Measurements from ENCODE around the gene IL27RA. TPM values are rescaled to one million over a fixed set of nuclear protein-coding genes. Genes with fewer than 3 reads are reported as not detected.

Gene IL27RA
- total RNA-seq: 100 to 1,000 TPM in 1 of 3 donors, 10 to 100 TPM in 2; 91.2 to 102 (median 94.0) TPM

DNA sequence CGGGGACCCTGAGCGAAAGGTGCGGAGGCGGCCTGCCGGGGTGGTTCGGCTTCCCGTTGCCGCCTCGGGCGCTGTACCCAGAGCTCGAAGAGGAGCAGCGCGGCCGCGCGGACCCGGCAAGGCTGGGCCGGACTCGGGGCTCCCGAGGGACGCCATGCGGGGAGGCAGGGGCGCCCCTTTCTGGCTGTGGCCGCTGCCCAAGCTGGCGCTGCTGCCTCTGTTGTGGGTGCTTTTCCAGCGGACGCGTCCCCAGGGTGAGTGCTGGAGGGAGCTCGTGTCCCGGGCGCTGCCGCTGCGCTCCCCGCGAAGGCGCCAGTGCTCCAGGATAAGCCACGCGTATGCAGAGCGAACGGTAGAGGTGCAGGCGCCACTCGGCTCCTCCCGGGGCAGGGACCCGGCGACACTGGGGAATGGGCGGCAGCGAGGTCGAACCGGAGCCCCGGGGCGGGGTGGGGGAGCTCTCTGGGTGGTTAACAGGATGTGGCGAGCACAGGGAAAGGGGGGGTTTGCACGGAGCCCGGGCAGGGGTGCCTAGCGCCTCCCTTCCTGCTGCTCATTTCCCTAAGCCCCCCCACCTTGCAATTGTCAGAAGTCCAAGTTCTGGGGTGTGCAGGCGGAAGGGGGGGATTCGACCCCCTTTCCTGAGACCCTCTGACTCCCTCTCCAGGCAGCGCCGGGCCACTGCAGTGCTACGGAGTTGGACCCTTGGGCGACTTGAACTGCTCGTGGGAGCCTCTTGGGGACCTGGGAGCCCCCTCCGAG is at the start of gene IL27RA:
IL27RA (plus strand) TSS at position 44 of the 762 bp plus-strand sequence; CDS start at position 155, 111 bp downstream.
- Mint-ChIP-seq H3K36me3 (ENCODE audit: insufficient read depth) (peaks cover 5% of the 10 kb centered on the region), H3K27me3 (ENCODE audit: low read depth) (no peaks in the 10 kb centered on the region), H3K4me1 (ENCODE audit: low read depth) (peaks cover 31% of the 10 kb centered on the region), H3K9me3 (no peaks in the 10 kb centered on the region), H3K4me3 (peak within 1 kb of the TSS; percentile 93)
- DNase-seq: peak; percentile 66
- ATAC-seq: peak; percentile 79 to 84

DNA sequence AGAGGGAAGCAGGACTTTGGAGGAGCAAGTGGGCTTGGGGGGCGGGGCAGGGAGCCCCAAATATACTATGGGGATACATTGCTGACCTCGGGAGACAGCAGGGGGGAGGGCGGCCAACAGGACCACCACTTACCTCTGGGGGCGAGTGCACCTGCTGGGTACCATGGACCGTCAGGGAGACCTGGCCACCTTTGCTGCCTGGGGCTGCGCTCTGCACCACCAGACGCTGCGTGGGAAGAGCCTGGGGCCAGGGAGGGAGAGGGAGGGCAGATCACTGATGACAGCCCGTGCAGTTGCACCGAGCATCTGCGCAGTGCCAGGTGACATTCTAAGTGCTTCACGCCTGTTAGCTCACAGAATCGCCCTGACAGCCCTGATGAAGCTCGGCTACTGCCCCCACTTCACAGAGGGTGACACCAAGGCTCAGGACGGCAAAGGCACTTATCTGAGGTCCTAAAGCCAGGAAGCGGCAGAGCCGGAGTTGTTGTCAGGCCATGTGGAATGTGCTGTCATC is 49.5 kb upstream of the IL27RA start:
- H3K4me1 Mint-ChIP-seq (ENCODE audit: low read depth): peaks cover 48% of the 10 kb centered on the region
- DNase-seq (no peak), ATAC-seq (no peak)

DNA sequence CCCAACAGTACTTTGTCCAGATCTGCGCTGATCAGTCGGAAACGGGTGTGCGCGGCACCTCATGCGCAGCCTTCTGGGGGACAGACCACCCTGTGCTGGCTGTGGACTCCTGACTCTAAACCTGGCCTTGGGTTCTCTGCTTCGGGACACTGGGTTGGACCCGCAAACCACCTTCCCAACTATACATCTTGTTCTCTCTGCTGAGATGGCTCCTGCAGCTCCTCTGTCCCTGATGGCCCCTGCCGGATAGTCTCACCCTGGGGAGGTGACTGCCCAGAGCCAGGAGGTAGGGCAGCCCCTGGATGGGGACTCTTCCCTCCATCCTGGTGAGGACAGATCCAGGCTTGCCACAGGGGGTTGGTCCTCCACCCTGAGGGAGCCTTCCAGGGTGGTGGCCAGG is 48.8 kb upstream of the IL27RA start:
- Mint-ChIP-seq H3K27me3 (ENCODE audit: low read depth) (no peaks in the 10 kb centered on the region), H3K4me1 (ENCODE audit: low read depth) (peaks cover 56% of the 10 kb centered on the region), H3K9me3 (no peaks in the 10 kb centered on the region), H3K36me3 (ENCODE audit: insufficient read depth) (no peaks in the 10 kb centered on the region), H3K4me3 (no peak overlapping the region)
- ATAC-seq: no peak
- no peak for DNase-seq

More for the DNA sequence above, 49.5 kb upstream of the IL27RA start:
- H3K9me3 Mint-ChIP-seq: no peaks in the 10 kb centered on the region
- no peak overlapping the region for H3K4me3 Mint-ChIP-seq
- no peaks in the 10 kb centered on the region for H3K27me3 Mint-ChIP-seq (ENCODE audit: low read depth)
- no peaks in the 10 kb centered on the region for H3K36me3 Mint-ChIP-seq (ENCODE audit: insufficient read depth)

DNA sequence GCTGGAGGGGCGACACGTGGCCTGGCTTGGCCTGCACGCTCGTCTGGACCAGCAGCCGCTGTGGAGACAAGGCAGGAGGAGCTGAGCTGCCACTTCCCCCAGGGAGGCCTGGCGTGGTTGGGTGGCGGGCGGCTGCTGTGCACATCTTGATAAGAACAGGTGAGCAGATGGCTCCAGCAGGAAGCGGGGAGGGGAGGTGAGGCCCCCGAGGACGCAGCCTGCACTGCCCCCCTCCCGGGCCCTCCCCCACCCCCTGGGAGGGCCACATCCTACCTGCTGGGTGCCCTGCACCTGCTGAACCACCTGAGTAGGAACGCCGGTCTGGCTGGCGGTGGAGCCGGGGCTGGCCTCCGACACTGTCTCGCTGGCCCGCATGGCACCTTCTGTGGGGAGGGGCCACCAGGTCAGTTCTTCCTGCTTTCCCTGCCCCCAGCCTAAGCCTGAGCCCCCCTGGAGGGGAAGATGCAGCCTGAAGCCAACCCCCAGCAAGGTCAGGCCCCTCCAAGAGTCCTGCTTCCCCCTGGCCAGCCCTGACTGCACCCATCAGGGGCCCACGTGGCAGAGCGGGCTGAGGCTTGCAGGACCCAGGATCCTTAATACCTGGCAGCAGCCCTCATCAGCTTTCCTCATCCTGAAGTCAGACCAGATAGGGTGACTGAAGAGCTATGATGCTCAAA is 48.2 kb upstream of the IL27RA start:
- H3K4me1 Mint-ChIP-seq (ENCODE audit: low read depth): peaks cover 61% of the 10 kb centered on the region
- H3K36me3 Mint-ChIP-seq (ENCODE audit: insufficient read depth): no peaks in the 10 kb centered on the region
- ATAC-seq (no peak), DNase-seq (peak; percentile 31)
- no peaks in the 10 kb centered on the region for H3K27me3 Mint-ChIP-seq (ENCODE audit: low read depth)
- H3K9me3 Mint-ChIP-seq: no peaks in the 10 kb centered on the region
- H3K4me3 Mint-ChIP-seq: no peak overlapping the region

DNA sequence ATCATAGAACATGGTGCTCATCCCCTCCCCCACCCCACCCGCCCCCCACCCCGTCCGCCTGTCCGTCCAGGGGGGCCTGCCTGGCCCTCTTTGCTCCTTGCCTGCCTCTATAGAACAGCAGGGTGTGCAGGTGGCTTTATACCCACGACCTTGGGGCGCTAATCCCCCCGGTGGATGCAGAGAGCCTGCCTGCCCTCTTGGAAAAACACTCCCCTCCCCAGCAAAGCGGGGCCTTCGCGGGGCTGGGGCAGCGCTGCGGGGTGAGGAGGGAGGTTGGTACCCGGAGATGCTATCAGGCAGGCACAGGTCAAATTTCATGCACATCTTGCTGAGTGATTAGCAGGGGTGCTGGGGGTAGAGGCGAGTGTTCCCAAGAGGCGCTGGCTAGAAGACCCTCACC is 47.4 kb upstream of the IL27RA start:
- no peaks in the 10 kb centered on the region for H3K9me3 Mint-ChIP-seq
- H3K4me3 Mint-ChIP-seq: no peak overlapping the region
- peaks cover 69% of the 10 kb centered on the region for H3K4me1 Mint-ChIP-seq (ENCODE audit: low read depth)
- DNase-seq (no peak), ATAC-seq (no peak)
- peaks cover 4% of the 10 kb centered on the region for H3K36me3 Mint-ChIP-seq (ENCODE audit: insufficient read depth)
- no peaks in the 10 kb centered on the region for H3K27me3 Mint-ChIP-seq (ENCODE audit: low read depth)

DNA sequence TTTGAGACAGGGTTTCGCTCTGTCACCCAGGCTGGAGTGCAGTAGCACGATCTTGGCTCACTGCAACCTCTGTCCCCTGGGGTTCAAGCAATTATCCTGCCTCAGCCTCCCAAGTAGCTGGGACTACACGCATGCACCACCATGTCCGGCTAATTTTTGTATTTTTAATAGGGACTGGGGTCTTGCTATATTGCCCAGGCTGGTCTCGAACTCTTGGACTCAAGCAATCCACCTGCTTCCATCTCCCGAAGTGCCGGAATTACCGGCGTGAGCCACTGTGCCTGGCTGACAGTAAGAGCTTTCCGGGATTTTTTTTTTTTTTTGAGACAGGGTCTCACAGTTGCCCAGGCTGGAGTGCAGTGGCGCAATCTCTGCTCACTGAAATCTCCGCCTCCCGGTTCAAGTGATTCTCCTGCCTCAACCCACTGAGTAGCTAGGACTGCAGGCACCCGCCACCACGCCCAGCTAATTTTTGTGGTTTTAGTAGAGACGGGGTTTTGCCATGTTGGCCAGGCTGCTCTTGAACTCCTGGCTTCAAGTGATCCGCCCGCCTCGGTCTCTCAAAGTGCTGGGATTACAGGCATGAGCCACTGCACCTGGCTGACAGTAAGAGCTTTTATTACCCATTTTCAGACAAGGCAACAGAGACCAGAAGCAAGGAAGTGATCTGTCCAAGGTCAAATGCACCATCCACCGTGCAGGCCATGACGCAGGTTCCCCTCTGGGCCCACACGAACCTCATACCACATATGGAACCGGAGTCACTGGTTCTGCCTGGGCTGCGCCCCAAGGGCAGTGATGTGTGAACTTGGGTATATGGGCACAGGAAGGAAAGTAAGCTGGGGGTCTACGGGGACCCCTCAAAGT is 46.5 kb upstream of the IL27RA start:
- Mint-ChIP-seq H3K4me1 (ENCODE audit: low read depth) (peaks cover 74% of the 10 kb centered on the region), H3K9me3 (no peaks in the 10 kb centered on the region), H3K36me3 (ENCODE audit: insufficient read depth) (peaks cover 11% of the 10 kb centered on the region), H3K27me3 (ENCODE audit: low read depth) (no peaks in the 10 kb centered on the region), H3K4me3 (peak overlapping the region; percentile 49)
- DNase-seq (no peak), ATAC-seq (no peak)

DNA sequence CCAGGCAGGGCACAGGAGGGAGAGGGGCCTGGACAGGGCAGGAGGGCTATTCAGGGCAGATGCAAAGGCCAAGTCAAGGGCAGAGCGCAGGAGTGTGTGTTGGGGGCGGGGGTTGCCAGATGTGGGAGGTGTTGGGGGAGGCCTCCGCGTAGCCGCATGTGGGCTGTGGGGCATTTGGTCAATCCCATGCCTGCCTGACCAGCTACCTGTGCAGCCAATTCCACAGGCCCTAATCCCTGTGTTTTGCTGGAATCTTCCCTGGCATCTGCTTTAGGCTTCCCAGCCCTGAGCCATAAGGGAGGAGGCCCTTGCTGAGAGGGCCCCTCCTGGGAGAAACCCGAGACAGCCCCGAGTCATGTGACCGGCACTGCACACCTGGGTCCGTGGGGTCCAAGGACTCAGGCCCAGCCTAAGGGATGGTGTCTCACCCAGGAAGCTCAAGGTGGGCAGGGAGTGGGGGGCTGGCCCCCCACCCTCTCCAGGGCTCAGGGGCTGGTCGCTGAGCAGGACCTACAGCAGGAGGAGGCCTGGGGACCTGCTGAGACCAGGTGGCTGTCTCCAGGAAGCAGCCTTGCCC is 45.7 kb upstream of the IL27RA start:
- Mint-ChIP-seq H3K4me1 (ENCODE audit: low read depth) (peaks cover 76% of the 10 kb centered on the region), H3K4me3 (peak overlapping the region; percentile 49), H3K27me3 (ENCODE audit: low read depth) (no peaks in the 10 kb centered on the region), H3K9me3 (no peaks in the 10 kb centered on the region), H3K36me3 (ENCODE audit: insufficient read depth) (peaks cover 12% of the 10 kb centered on the region)
- peak; percentile 5 to 10 for ATAC-seq
- DNase-seq: no peak

DNA sequence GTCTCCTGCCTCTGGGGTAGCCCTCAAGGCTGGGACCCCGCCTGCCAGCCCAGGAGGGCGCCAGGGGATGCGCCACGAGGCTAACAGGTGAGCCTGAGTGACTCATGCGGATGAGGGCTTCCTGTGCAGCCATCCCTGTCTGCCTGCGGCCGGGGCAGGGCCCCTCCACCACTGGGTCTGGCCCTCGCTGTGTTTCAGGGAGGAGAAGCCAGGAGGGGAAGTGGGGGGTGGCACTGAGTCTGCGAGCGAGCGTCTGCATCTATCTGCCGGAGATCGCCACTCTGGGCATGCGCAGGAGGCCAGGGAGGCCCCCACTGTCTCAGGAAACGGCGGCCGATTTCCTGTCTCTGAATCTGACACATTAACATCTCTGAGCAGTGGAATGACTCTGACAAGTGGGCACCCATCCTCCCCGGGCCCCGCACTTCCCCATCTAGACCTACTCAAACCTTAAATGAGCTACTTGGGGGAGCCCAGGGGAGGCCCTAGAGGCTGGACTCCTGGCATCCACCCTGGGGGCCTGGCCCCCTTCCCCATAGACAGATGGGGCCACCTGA is 45.1 kb upstream of the IL27RA start:
- DNase-seq (peak; percentile 98), ATAC-seq (peak; percentile 92 to 93)
- peaks cover 73% of the 10 kb centered on the region for H3K4me1 Mint-ChIP-seq (ENCODE audit: low read depth)
- H3K4me3 Mint-ChIP-seq: peak overlapping the region; percentile 67
- no peaks in the 10 kb centered on the region for H3K9me3 Mint-ChIP-seq
- H3K27me3 Mint-ChIP-seq (ENCODE audit: low read depth): no peaks in the 10 kb centered on the region
- H3K36me3 Mint-ChIP-seq (ENCODE audit: insufficient read depth): peaks cover 16% of the 10 kb centered on the region

DNA sequence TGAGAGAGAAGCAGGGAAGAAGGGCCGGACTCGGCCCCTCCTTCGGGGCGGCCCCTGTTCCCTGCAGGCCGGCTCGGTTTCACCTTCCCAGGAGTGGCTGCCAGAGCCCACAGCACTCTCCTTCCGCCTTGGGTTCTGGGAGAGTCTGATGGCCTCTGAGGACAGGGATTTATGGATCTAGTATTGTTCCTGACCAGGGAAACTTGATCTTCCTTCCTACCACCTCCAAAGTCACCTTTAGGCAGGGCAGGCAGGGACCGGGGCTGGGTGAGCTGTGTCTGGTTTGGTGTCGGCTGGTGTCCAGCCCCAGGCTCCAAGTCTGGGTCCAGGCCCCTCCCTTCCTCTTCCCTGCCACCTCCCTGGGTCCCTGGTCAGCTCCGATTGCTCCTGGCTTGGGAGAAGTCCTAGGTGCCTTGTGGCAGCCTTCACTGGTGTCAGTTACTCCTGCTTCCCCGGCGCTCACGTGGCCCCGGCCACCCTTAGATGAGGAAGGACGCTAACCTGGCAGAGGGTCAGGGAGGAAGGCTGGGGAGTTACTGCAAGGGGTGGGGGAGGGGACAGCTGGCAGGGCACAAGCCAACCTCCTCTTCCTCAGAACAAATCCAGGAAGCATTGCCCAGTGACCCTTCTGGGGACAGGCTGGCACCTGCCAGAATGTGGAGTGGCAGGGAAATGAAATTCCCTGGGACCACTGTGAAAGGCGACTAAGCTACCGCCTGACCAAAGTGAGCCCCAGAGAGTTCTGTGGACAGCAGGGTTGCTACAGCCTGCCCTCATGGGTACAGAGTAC is 44.3 kb upstream of the IL27RA start:
- H3K27me3 Mint-ChIP-seq (ENCODE audit: low read depth): no peaks in the 10 kb centered on the region
- H3K4me1 Mint-ChIP-seq (ENCODE audit: low read depth): peaks cover 76% of the 10 kb centered on the region
- peak overlapping the region; percentile 67 for H3K4me3 Mint-ChIP-seq
- no peaks in the 10 kb centered on the region for H3K9me3 Mint-ChIP-seq
- ATAC-seq (no peak), DNase-seq (no peak)
- H3K36me3 Mint-ChIP-seq (ENCODE audit: insufficient read depth): peaks cover 19% of the 10 kb centered on the region

DNA sequence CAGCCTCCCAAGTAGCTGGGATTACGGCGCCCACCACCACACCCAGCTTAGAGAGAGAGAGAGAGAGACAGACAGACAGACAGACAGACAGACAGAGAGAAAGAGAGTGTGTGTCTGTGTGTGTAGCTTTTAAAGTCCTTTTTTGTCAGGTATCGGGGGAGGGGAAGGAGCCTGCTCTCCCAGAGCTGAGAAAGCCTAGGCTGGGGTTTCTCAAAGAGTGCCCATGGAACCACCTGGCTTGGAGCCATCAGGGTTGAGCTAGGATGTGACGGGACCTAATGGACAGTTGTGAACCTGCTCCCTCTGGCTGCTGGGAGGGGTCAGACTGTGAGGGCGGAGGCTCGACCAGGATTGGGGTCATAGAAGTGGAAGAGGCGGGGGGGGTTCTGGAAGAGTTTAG is 42.1 kb upstream of the IL27RA start:
- DNase-seq (no peak), ATAC-seq (no peak)
- H3K4me1 Mint-ChIP-seq (ENCODE audit: low read depth): peaks cover 62% of the 10 kb centered on the region
- no peaks in the 10 kb centered on the region for H3K27me3 Mint-ChIP-seq (ENCODE audit: low read depth)
- H3K4me3 Mint-ChIP-seq: no peak overlapping the region
- no peaks in the 10 kb centered on the region for H3K9me3 Mint-ChIP-seq
- H3K36me3 Mint-ChIP-seq (ENCODE audit: insufficient read depth): peaks cover 21% of the 10 kb centered on the region

DNA sequence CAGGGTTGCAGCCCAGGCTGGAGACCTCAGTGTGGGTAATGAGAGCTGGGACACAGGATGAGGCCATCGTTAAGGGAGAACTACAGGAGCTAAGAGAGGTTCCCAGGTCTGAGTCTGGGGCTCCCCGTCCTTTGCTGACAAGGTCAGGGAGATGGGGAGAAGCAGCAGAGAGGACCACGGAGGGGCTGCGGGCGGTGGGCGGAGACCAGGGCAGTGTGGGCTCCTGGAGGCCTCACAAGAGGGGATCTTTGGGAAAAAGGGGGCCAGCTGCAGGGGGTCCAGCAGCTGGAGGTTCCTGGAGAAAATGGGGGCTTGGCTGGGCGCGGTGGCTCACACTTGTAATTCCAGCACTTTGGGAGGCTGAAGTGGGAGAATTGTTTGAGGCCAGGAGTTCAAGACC is 41.5 kb upstream of the IL27RA start:
- Mint-ChIP-seq H3K9me3 (no peaks in the 10 kb centered on the region), H3K36me3 (ENCODE audit: insufficient read depth) (peaks cover 21% of the 10 kb centered on the region), H3K4me3 (no peak overlapping the region), H3K4me1 (ENCODE audit: low read depth) (peaks cover 59% of the 10 kb centered on the region), H3K27me3 (ENCODE audit: low read depth) (no peaks in the 10 kb centered on the region)
- DNase-seq (no peak), ATAC-seq (no peak)

DNA sequence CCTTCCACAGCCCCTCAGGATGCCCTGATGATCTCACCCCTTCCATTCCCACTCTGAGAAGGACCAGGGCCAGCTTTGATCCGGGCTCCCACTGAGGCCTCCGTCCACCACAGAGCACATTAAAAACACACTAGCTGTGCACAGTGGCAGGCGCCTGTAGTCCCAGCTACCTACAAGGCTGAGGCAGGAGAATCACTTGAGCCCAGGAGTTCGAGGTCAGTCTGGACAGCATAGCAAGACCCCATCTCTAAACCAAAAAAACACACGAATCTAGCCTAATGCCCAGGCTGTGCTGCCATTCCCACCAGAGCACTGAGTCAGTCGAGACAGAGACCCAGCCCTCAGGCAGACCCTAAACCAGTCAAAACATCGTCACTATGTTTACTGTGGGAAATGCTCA is 39.5 kb upstream of the IL27RA start:
- Mint-ChIP-seq H3K27me3 (ENCODE audit: low read depth) (no peaks in the 10 kb centered on the region), H3K9me3 (no peaks in the 10 kb centered on the region), H3K36me3 (ENCODE audit: insufficient read depth) (peaks cover 21% of the 10 kb centered on the region), H3K4me3 (no peak overlapping the region), H3K4me1 (ENCODE audit: low read depth) (peaks cover 41% of the 10 kb centered on the region)
- DNase-seq: no peak
- no peak for ATAC-seq

Data from activated T-cell treated with anti-CD3 and anti-CD28 coated beads, Interleukin-2, amount 50 U/mL, for 4 hours (primary cell).